Ovary (tissue), 9 donors: ENCODE measurements around the gene RIPOR2. TPM values are rescaled to one million over a fixed set of nuclear protein-coding genes. Genes with fewer than 3 reads are reported as not detected.
"Not testable (repeated sequence)": the region's sequence is repeated elsewhere in the genome, so short reads cannot be mapped to it uniquely, and the experiment has no call there.

Experiments used
- DNase-seq, 5 donors: peaks; one replicate each; pipeline ENCODE4 v3.0.0-alpha.2; 2019 to 2020
- H3K27ac ChIP-seq, 2 donors: fragments of 200-600 bp; one replicate each; pipeline versions ENCODE4 v1.5.1 to v1.8.0; 2019 to 2022
- H3K27me3 ChIP-seq: fragments of 200-600 bp; one replicate; pipeline ENCODE4 v1.8.0; 2022
- H3K36me3 ChIP-seq: fragments of 200-600 bp; sonication (generic); one replicate; pipeline ENCODE4 v1.5.1; 2019
- H3K4me1 ChIP-seq: one replicate; pipeline ENCODE4 v1.8.1; 2013; ENCODE audit warnings: mild to moderate bottlenecking, moderate library complexity; ENCODE audit not compliant: insufficient read depth
- H3K4me3 ChIP-seq: fragments of 200-600 bp; sonication (generic); one replicate; pipeline ENCODE4 v1.5.1; 2017
- H3K9me3 ChIP-seq, 2 donors: fragments of 200-600 bp in 1 of 2; sonication (generic) in 1 of 2; one replicate each; pipeline versions ENCODE4 v1.5.1 to v1.8.1; 2013 to 2019; ENCODE audit warnings: mild to moderate bottlenecking in 1 of 2, moderate library complexity in 1 of 2
- EP300 ChIP-seq: sonication (generic); formaldehyde crosslinking; IDR thresholded peaks from one replicate; pipeline ENCODE4 v1.6.1; 2017; ENCODE audit warnings: antibody characterized with exemption
- POLR2A ChIP-seq: fragments of 450-650 bp; IDR thresholded peaks from one replicate; pipeline ENCODE4 v1.6.1; 2017; ENCODE audit warnings: antibody characterized with exemption, mild to moderate bottlenecking, moderate library complexity
- WGBS, 3 donors: extraction: QIAGEN DNeasy Blood & Tissue Kit in 1 of 3; methylation state at CpG; one replicate each; pipeline versions ENCODE4 v1.1.5 to v1.1.7; 2013 to 2017; 5-methylcytosine and 5-hydroxymethylcytosine counted together
- intact Hi-C, 4 donors: fragments of 100-400 bp; cut with DNase I; formaldehyde crosslinking; loops; one replicate each; pipeline versions ENCODE4 v1.11.0 to v1.15.1; 2022 to 2023
- polyA plus RNA-seq, 2 donors: library from polyadenylated mRNA; stranded (reverse); fragments of 200-250 nt in 1 of 2; fragments of 350-450 nt in 1 of 2; fragmentation: Illumina TruSeq in 1 of 2; extraction: RNeasy Lipid Tissue Mini Kit (QIAGEN cat#74804) in 1 of 2; gene quantifications; one replicate each; pipeline ENCODE4 v1.2.3, GENCODE V29; 2013 to 2014
- total RNA-seq, 7 donors: library from RNA; depleted of rRNA in 2 of 7; stranded (reverse); fragments of >200 nt in 2 of 7; fragmentation: NEBNext Ultra II Directional in 3 of 7; extraction: Animal tissue kit (Norgen Biotek cat#: 25700) in 3 of 7; gene quantifications; one replicate each; pipeline versions ENCODE4 v1.1.0 to v1.2.4, GENCODE V29; 2016 to 2023
- TF ChIP-seq, protein P1 (sequence below), 3 donors: fragments of 450-650 bp in 2 of 3; fragments of 200-600 bp in 1 of 3; IDR thresholded peaks; one replicate each; pipeline versions ENCODE4 v1.5.1 to v1.8.0; 2016 to 2022; ENCODE audit warnings: antibody characterized with exemption in 3 of 3, mild to moderate bottlenecking in 1 of 3
- donor health status: DM: no; HTN: no; CAD: no; lungs with moderate emphysema.
- donor health status: DM: no; HTN: no; CAD: no.
- donor health status: Bipolar disorder and iron deficiency.
- donor health status: DM: yes; HTN: yes; CAD: no.
- donor health status: DM: no; HTN: no; CAD: no.
- donor health status: DM: yes; HTN: yes; CAD: no.

RIPOR2 gene
- total and polyA plus RNA-seq, 9 donors: 1.1 to 14.4 (median 4.5) TPM

DNA sequence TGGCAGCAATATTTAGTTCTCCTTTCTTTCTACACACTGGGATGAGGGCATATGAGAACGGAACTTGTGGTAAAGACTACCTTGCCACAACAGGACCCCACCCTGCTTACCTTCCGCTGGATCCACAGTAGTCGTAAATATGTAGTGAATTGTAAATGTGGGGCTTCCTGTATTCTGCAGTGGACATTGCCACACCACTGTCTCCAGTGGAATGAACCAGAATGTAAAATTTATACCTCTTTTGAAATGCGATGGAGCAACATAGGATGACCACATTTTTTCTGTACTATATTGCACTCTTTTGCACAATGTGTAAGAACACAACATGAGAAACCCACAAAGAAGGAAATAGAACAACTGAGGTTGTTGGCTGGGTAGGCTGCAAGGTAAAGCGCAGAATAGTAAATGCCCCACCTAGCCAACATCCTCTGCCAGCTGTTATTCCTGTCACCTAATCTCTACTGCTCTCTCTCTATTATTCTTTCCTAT is 16.1 kb upstream of the RIPOR2 start:
- DNase-seq: no peak
- H3K4me1 ChIP-seq: no peaks in the 10 kb centered on the region
- H3K36me3 ChIP-seq: no peaks in the 10 kb centered on the region
- intact Hi-C loops: no loop called here
- TF ChIP-seq, protein P1, sequence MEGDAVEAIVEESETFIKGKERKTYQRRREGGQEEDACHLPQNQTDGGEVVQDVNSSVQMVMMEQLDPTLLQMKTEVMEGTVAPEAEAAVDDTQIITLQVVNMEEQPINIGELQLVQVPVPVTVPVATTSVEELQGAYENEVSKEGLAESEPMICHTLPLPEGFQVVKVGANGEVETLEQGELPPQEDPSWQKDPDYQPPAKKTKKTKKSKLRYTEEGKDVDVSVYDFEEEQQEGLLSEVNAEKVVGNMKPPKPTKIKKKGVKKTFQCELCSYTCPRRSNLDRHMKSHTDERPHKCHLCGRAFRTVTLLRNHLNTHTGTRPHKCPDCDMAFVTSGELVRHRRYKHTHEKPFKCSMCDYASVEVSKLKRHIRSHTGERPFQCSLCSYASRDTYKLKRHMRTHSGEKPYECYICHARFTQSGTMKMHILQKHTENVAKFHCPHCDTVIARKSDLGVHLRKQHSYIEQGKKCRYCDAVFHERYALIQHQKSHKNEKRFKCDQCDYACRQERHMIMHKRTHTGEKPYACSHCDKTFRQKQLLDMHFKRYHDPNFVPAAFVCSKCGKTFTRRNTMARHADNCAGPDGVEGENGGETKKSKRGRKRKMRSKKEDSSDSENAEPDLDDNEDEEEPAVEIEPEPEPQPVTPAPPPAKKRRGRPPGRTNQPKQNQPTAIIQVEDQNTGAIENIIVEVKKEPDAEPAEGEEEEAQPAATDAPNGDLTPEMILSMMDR (IDR thresholded peaks at IDR 0.05): no peak
- TF ChIP-seq EP300: no peak
- TF ChIP-seq POLR2A: no peak
- H3K9me3 ChIP-seq: no peaks in the 10 kb centered on the region
- H3K4me3 ChIP-seq: no peak overlapping the region
- no peak overlapping the region for H3K27ac ChIP-seq
- 89 to 91% (median 90%) methylated on average over 5 of the region's 5 CpGs for WGBS, 3 donors
- no peaks in the 10 kb centered on the region for H3K27me3 ChIP-seq

DNA sequence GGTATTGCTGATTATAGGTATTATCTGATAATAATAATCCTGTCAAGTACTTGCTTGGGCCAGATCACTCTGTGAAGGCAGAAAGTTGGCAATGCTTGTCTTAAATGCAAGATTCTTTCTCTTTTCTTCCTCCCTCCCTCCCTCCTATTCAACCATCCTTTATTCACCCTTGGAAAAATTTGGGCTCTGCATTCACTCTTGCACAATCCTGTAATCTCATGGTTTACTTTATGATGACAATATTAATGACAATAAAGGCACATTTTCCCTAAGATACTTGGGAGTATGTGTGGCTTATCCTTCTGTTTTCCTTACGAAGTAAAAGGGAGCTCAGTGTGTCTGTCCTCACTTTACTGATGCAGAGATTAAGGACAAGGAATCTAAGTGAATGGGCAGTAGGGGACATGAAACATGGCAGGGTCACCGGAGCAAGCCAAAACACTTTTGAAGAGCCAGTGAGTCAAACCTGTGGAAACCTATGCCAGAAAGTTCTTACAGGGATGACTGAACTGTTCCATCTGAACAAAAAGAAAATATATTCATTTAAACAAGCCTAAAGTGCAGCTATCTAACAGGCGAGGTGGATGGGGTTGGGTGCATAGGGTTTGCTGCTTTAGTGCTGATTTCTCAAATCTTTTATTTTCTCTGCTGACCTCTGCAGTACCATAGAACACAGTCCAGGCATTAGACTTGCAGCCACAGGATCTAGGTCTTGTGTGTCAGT is 14.6 kb upstream of the RIPOR2 start:
- Histone ChIP-seq H3K9me3 (no peaks in the 10 kb centered on the region), H3K4me1 (no peaks in the 10 kb centered on the region), H3K27me3 (no peaks in the 10 kb centered on the region), H3K36me3 (no peaks in the 10 kb centered on the region), H3K27ac (no peak overlapping the region), H3K4me3 (no peak overlapping the region)
- intact Hi-C loops: no loop called here
- TF ChIP-seq POLR2A (no peak), EP300 (no peak)
- TF ChIP-seq, protein P1 (IDR thresholded peaks at IDR 0.05): no peak
- no peak for DNase-seq
- WGBS, 3 donors: 70 to 76% (median 70%) methylated on average over 3 of the region's 3 CpGs

DNA sequence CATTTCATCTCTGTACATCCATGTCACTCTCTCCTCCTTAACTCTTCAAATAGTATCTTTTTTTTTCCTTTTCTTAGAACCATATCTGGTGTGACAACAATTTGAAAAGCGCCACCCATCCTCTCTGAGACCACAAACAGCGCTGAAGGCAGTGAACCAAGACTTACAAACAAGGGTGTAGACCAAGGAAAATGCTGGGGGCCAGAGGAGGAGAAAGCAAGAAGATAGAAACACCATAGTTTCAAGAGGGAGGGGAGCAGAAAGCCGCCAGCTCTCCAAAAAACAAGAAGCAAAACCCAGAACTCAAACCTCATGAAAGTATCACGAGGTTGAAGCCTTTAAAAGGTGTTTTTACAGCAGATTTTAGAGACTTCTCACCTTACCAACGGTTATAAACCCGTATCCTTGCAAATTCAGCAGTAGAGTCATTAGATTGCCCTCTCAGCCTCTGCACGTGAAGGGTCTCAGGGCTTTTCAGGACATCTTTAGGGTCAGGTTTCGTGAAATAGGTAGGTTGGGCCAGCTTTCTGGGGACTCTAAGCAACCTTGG is 13.3 kb upstream of the RIPOR2 start:
- 77 to 82% (median 81%) methylated on average over 8 of the region's 8 CpGs for WGBS, 3 donors
- Histone ChIP-seq H3K9me3 (no peaks in the 10 kb centered on the region), H3K36me3 (no peaks in the 10 kb centered on the region), H3K4me1 (no peaks in the 10 kb centered on the region), H3K27ac (no peak overlapping the region), H3K4me3 (no peak overlapping the region), H3K27me3 (no peaks in the 10 kb centered on the region)
- TF ChIP-seq, protein P1 (IDR thresholded peaks at IDR 0.05): no peak
- TF ChIP-seq POLR2A: no peak
- DNase-seq: no peak
- intact Hi-C loops: no loop called here

DNA sequence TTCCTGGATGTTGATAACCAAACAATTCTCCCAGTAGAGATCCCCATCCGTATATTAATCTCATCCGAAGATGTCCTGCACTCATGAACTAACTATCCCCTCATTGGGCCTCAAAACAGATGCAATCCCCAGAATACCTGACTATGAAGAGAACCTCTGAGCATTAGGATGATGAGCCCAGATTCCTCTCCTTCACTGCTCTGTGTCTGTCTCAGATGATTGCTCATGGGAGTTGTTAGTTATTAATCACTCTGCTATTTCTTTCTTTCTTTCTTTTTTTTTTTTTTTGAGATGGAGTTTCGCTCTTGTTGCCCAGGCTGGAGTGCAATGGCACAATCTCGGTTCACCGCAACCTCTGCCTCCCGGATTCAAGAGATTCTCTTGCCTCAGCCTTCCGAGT is 12.5 kb upstream of the RIPOR2 start:
- H3K36me3 ChIP-seq, H3K27me3 ChIP-seq, H3K9me3 ChIP-seq, DNase-seq, H3K27ac ChIP-seq, H3K4me1 ChIP-seq, intact Hi-C loops, H3K4me3 ChIP-seq: not testable (repeated sequence)
- 82 to 90% (median 88%) methylated on average over 7 of the region's 7 CpGs for WGBS, 3 donors

DNA sequence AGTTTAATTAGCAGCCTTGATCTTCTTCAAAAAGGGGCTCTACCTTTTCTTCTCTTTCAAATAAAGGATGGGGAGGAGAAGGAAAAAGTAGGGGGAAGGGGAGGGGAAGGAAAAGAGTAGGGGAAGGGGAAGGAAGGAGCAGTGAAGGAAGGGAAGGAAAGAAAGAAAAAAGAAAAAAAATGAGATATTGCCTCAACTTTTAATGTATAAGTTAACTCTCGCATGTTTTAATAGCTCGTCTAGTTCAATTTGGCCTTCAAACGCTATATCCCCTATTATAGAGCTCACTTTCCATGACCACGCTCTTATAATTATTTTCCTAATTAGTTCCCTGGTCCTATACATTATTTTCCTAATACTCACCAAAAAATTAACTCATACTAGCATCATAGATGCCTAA is 11.9 kb upstream of the RIPOR2 start:
- no peaks in the 10 kb centered on the region for H3K36me3 ChIP-seq
- no peaks in the 10 kb centered on the region for H3K4me1 ChIP-seq
- no peak overlapping the region for H3K27ac ChIP-seq
- H3K9me3 ChIP-seq: no peaks in the 10 kb centered on the region
- H3K4me3 ChIP-seq: no peak overlapping the region
- DNase-seq: no peak
- WGBS, 3 donors: 94 to 98% (median 95%) methylated on average over 4 of the region's 4 CpGs
- H3K27me3 ChIP-seq: no peaks in the 10 kb centered on the region
- TF ChIP-seq POLR2A: no peak
- no peak for TF ChIP-seq EP300
- TF ChIP-seq, protein P1 (IDR thresholded peaks at IDR 0.05): no peak
- intact Hi-C loops: no loop called here
